Ovary (tissue), 9 donors: Measurements from ENCODE around the gene ECEL1. TPM values are rescaled to one million over a fixed set of nuclear protein-coding genes. Genes with fewer than 3 reads are reported as not detected.

ENCODE experiments used
- DNase-seq, 5 donors: peaks; one replicate each; pipeline ENCODE4 v3.0.0-alpha.2; 2019 to 2020
- H3K27ac ChIP-seq, 2 donors: fragments of 200-600 bp; one replicate each; pipeline versions ENCODE4 v1.5.1 to v1.8.0; 2019 to 2022
- H3K27me3 ChIP-seq: fragments of 200-600 bp; one replicate; pipeline ENCODE4 v1.8.0; 2022
- H3K36me3 ChIP-seq: fragments of 200-600 bp; sonication (generic); one replicate; pipeline ENCODE4 v1.5.1; 2019
- H3K4me1 ChIP-seq: one replicate; pipeline ENCODE4 v1.8.1; 2013; ENCODE audit warnings: mild to moderate bottlenecking, moderate library complexity; ENCODE audit not compliant: insufficient read depth
- H3K4me3 ChIP-seq: fragments of 200-600 bp; sonication (generic); one replicate; pipeline ENCODE4 v1.5.1; 2017
- H3K9me3 ChIP-seq, 2 donors: fragments of 200-600 bp in 1 of 2; sonication (generic) in 1 of 2; one replicate each; pipeline versions ENCODE4 v1.5.1 to v1.8.1; 2013 to 2019; ENCODE audit warnings: mild to moderate bottlenecking in 1 of 2, moderate library complexity in 1 of 2
- EP300 ChIP-seq: sonication (generic); formaldehyde crosslinking; IDR thresholded peaks from one replicate; pipeline ENCODE4 v1.6.1; 2017; ENCODE audit warnings: antibody characterized with exemption
- POLR2A ChIP-seq: fragments of 450-650 bp; IDR thresholded peaks from one replicate; pipeline ENCODE4 v1.6.1; 2017; ENCODE audit warnings: antibody characterized with exemption, mild to moderate bottlenecking, moderate library complexity
- WGBS, 3 donors: extraction: QIAGEN DNeasy Blood & Tissue Kit in 1 of 3; methylation state at CpG; one replicate each; pipeline versions ENCODE4 v1.1.5 to v1.1.7; 2013 to 2017; 5-methylcytosine and 5-hydroxymethylcytosine counted together
- intact Hi-C, 4 donors: fragments of 100-400 bp; cut with DNase I; formaldehyde crosslinking; loops; one replicate each; pipeline versions ENCODE4 v1.11.0 to v1.15.1; 2022 to 2023
- polyA plus RNA-seq, 2 donors: library from polyadenylated mRNA; stranded (reverse); fragments of 200-250 nt in 1 of 2; fragments of 350-450 nt in 1 of 2; fragmentation: Illumina TruSeq in 1 of 2; extraction: RNeasy Lipid Tissue Mini Kit (QIAGEN cat#74804) in 1 of 2; gene quantifications; one replicate each; pipeline ENCODE4 v1.2.3, GENCODE V29; 2013 to 2014
- total RNA-seq, 7 donors: library from RNA; depleted of rRNA in 2 of 7; stranded (reverse); fragments of >200 nt in 2 of 7; fragmentation: NEBNext Ultra II Directional in 3 of 7; extraction: Animal tissue kit (Norgen Biotek cat#: 25700) in 3 of 7; gene quantifications; one replicate each; pipeline versions ENCODE4 v1.1.0 to v1.2.4, GENCODE V29; 2016 to 2023
- TF ChIP-seq, protein P1 (sequence below), 3 donors: fragments of 450-650 bp in 2 of 3; fragments of 200-600 bp in 1 of 3; IDR thresholded peaks; one replicate each; pipeline versions ENCODE4 v1.5.1 to v1.8.0; 2016 to 2022; ENCODE audit warnings: antibody characterized with exemption in 3 of 3, mild to moderate bottlenecking in 1 of 3
- donor health status: DM: no; HTN: no; CAD: no; lungs with moderate emphysema.
- donor health status: DM: no; HTN: no; CAD: no.
- donor health status: Bipolar disorder and iron deficiency.
- donor health status: DM: yes; HTN: yes; CAD: no.
- donor health status: DM: no; HTN: no; CAD: no.
- donor health status: DM: yes; HTN: yes; CAD: no.

The ECEL1 gene
- total and polyA plus RNA-seq, 9 donors: 2.4 to 251 (median 46.3) TPM

GRCh38 chr2:232501331-232501771, 13.7 kb upstream of the ECEL1 start:
- Histone ChIP-seq H3K4me3 (no peak overlapping the region), H3K27me3 (no peaks in the 10 kb centered on the region), H3K27ac (peak overlapping the region; percentile 85 to 97), H3K36me3 (no peaks in the 10 kb centered on the region), H3K4me1 (peaks cover 16% of the 10 kb centered on the region), H3K9me3 (no peaks in the 10 kb centered on the region)
- intact Hi-C loops: no loop called here
- 7 to 28% (median 8%) methylated on average over 9 of the region's 9 CpGs for WGBS, 3 donors
- TF ChIP-seq POLR2A: no peak
- TF ChIP-seq EP300: no peak
- TF ChIP-seq, protein P1, sequence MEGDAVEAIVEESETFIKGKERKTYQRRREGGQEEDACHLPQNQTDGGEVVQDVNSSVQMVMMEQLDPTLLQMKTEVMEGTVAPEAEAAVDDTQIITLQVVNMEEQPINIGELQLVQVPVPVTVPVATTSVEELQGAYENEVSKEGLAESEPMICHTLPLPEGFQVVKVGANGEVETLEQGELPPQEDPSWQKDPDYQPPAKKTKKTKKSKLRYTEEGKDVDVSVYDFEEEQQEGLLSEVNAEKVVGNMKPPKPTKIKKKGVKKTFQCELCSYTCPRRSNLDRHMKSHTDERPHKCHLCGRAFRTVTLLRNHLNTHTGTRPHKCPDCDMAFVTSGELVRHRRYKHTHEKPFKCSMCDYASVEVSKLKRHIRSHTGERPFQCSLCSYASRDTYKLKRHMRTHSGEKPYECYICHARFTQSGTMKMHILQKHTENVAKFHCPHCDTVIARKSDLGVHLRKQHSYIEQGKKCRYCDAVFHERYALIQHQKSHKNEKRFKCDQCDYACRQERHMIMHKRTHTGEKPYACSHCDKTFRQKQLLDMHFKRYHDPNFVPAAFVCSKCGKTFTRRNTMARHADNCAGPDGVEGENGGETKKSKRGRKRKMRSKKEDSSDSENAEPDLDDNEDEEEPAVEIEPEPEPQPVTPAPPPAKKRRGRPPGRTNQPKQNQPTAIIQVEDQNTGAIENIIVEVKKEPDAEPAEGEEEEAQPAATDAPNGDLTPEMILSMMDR (IDR thresholded peaks at IDR 0.05): no peak
- peak; percentile 67 to 87 (median 82) for DNase-seq

DNA sequence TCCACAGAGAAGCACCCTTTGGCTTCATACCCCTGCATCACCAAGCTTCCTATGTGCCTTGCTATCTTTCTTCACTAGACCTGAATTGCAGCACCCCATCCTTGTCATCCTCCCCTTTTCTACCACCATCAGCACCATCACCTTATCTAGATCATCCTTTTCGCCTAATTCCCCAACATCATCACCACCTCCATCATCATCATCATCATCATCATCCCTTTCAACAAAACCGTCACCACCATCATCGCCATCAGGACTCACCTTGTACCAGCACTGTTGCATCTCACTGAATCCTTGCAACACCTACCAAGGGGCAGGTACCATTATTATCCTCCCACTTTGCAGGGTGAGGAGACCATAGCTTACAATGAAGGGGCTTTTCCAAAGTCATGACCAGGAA, 10.8 kb upstream of the ECEL1 start:
- H3K9me3 ChIP-seq: no peaks in the 10 kb centered on the region
- 95 to 99% (median 97%) methylated on average over 3 of the region's 3 CpGs for WGBS, 3 donors
- H3K27me3 ChIP-seq: no peaks in the 10 kb centered on the region
- no peaks in the 10 kb centered on the region for H3K36me3 ChIP-seq
- H3K27ac ChIP-seq: no peak overlapping the region
- intact Hi-C loops: no loop called here
- peaks cover 14% of the 10 kb centered on the region for H3K4me1 ChIP-seq
- DNase-seq: no peak
- TF ChIP-seq, protein P1 (IDR thresholded peaks at IDR 0.05): no peak
- TF ChIP-seq POLR2A (no peak), EP300 (no peak)
- no peak overlapping the region for H3K4me3 ChIP-seq

- DNase-seq: no peak
- Histone ChIP-seq H3K27me3 (no peaks in the 10 kb centered on the region), H3K4me3 (no peak overlapping the region), H3K27ac (no peak overlapping the region), H3K36me3 (no peaks in the 10 kb centered on the region), H3K9me3 (no peaks in the 10 kb centered on the region), H3K4me1 (peaks cover 11% of the 10 kb centered on the region)
- intact Hi-C loops: no loop called here
- TF ChIP-seq EP300: no peak
- TF ChIP-seq POLR2A: no peak
- TF ChIP-seq, protein P1 (IDR thresholded peaks at IDR 0.05): no peak
- WGBS, 3 donors: 80 to 85% (median 83%) methylated on average over 13 of the region's 13 CpGs
Measured at GRCh38 chr2:232497348-232497747, 9.7 kb upstream of the ECEL1 start.

DNA sequence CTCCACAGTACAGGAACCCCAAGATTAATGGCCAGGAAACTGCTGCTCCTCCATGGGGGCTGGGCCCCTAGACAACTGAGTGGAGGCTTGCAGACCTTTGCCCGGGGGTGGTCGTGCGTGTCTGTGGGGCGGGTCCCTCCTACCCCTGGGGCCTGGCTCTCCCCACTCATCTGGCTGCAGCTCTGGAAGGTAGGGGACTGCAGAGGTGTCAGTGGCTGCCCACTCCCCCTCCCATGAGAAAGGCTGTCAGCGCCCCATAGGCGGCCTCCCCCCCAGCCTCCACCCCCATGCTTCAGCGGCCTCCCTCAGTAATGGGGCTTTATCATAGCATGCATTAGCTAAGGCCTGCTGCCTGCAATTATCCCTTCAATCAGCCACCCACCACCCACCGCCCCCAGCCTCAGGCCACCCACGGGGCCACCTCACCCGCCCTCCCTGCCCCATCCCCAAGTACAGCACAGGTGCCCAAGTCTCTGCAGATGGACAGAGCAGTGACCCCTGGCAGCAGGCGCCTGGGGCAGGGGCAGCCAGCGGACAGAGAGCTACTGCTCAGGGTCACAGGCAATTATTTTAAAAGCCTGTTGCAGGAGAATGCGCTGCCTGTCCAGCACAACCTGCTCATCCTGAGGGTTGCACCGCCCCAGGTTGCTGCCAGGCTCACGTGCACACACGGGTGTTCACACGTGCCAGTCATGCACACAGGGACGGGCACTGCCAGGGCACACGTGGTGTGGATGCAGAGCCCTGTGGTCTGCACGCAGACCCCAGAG, 9.1 kb upstream of the ECEL1 start:
- no peak overlapping the region for H3K4me3 ChIP-seq
- no peaks in the 10 kb centered on the region for H3K36me3 ChIP-seq
- no peaks in the 10 kb centered on the region for H3K27me3 ChIP-seq
- H3K4me1 ChIP-seq: peaks cover 8% of the 10 kb centered on the region
- intact Hi-C loops: no loop called here
- WGBS, 3 donors: 78 to 81% (median 79%) methylated on average over 19 to 20 of the region's 20 CpGs
- H3K9me3 ChIP-seq: no peaks in the 10 kb centered on the region
- DNase-seq: no peak
- no peak overlapping the region for H3K27ac ChIP-seq
- no peak for TF ChIP-seq EP300
- TF ChIP-seq, protein P1 (IDR thresholded peaks at IDR 0.05): no peak
- TF ChIP-seq POLR2A: no peak
